ENCODE data around the gene DKK2.

Gene DKK2

GRCh38 chr4:107035819-107036583, at the start of gene DKK2:
DKK2 (minus strand) TSS chr4:107036313; CDS start chr4:107035591, 722 bp downstream.
- DNase-seq: no peak

GRCh38 chr4:107077192-107077591, 41.1 kb upstream of the DKK2 start:
- DNase-seq: no peak

GRCh38 chr4:107072836-107073736, 37.0 kb upstream of the DKK2 start:
- DNase-seq: no peak

- no peak for DNase-seq
Measured at GRCh38 chr4:107071108-107071507, 35.0 kb upstream of the DKK2 start.

GRCh38 chr4:107069049-107069448, 32.9 kb upstream of the DKK2 start:
- no peak for DNase-seq

- DNase-seq: no peak
Measured at GRCh38 chr4:107068116-107068515, 32.0 kb upstream of the DKK2 start.

- DNase-seq: no peak
Measured at GRCh38 chr4:107066621-107067020, 30.5 kb upstream of the DKK2 start.

- no peak for DNase-seq
Measured at GRCh38 chr4:107065201-107065600, 29.1 kb upstream of the DKK2 start.

- no peak for DNase-seq
Measured at GRCh38 chr4:107060388-107060787, 24.3 kb upstream of the DKK2 start.

GRCh38 chr4:107058828-107059227, 22.7 kb upstream of the DKK2 start:
- DNase-seq: no peak

- peak; percentile 3 for DNase-seq
Measured at GRCh38 chr4:107050525-107051135, 14.5 kb upstream of the DKK2 start.

GRCh38 chr4:107046261-107046660, 10.1 kb upstream of the DKK2 start:
- no peak for DNase-seq

GRCh38 chr4:107044170-107044569, 8.1 kb upstream of the DKK2 start:
- DNase-seq: no peak

- no peak for DNase-seq
Measured at GRCh38 chr4:107037199-107037584, 1.1 kb upstream of the DKK2 start.

- no peak for DNase-seq
Measured at GRCh38 chr4:107036584-107037198, 578 bp upstream of the DKK2 start.

GRCh38 chr4:107034996-107035818, 906 bp downstream of the DKK2 start:
- no peak for DNase-seq

- no peak for DNase-seq
Measured at GRCh38 chr4:107034091-107034995, 1.8 kb downstream of the DKK2 start.

- no peak for DNase-seq
Measured at GRCh38 chr4:107027379-107027778, 8.7 kb downstream of the DKK2 start.

- DNase-seq: no peak
Measured at GRCh38 chr4:107018344-107018735, 17.8 kb downstream of the DKK2 start.

GRCh38 chr4:107017443-107018343, 18.4 kb downstream of the DKK2 start:
- DNase-seq: no peak

Data from RPMI8226 (cell line).